ENCODE results near the gene ELFN1.

The ELFN1 gene

GRCh38 chr7:1675036-1675671 lies 5.1 kb downstream of the ELFN1 start:
- Mint-ChIP-seq H3K27ac (no peak overlapping the region), H3K9me3 (no peaks in the 10 kb centered on the region), H3K27me3 (peaks cover 65% of the 10 kb centered on the region), H3K4me1 (peaks cover 6% of the 10 kb centered on the region), H3K4me3 (no peak overlapping the region)
- ATAC-seq (no peak), DNase-seq (peak in 1 of 2 donors; percentile 7)

- Mint-ChIP-seq H3K27ac (no peak overlapping the region), H3K4me3 (no peak overlapping the region), H3K27me3 (peaks cover 62% of the 10 kb centered on the region), H3K4me1 (peaks cover 4% of the 10 kb centered on the region), H3K9me3 (no peaks in the 10 kb centered on the region)
- DNase-seq (peak in 1 of 2 donors; percentile 6), ATAC-seq (peak; percentile 24)
Observed at GRCh38 chr7:1675673-1676549, 5.8 kb downstream of the ELFN1 start.

GRCh38 chr7:1676550-1677078 lies 6.5 kb downstream of the ELFN1 start:
- Mint-ChIP-seq H3K9me3 (no peaks in the 10 kb centered on the region), H3K4me3 (no peak overlapping the region), H3K4me1 (no peaks in the 10 kb centered on the region), H3K27ac (no peak overlapping the region), H3K27me3 (peaks cover 55% of the 10 kb centered on the region)
- ATAC-seq: no peak
- peak in 1 of 2 donors; percentile 4 for DNase-seq

- Mint-ChIP-seq H3K27me3 (peaks cover 47% of the 10 kb centered on the region), H3K27ac (no peak overlapping the region), H3K4me3 (no peak overlapping the region), H3K9me3 (peaks cover 0 to 2% of the 10 kb centered on the region in 2 donors), H3K4me1 (no peaks in the 10 kb centered on the region)
- DNase-seq (peak in 1 of 2 donors; percentile 1), ATAC-seq (no peak)
Observed at GRCh38 chr7:1677206-1678080, 7.4 kb downstream of the ELFN1 start.

- no peak overlapping the region for H3K4me3 Mint-ChIP-seq
- no peaks in the 10 kb centered on the region for H3K4me1 Mint-ChIP-seq
- H3K27me3 Mint-ChIP-seq: peaks cover 40% of the 10 kb centered on the region
- no peak overlapping the region for H3K27ac Mint-ChIP-seq
- ATAC-seq (no peak), DNase-seq (peak in 1 of 2 donors; percentile 7)
- H3K9me3 Mint-ChIP-seq: peaks cover 0 to 9% of the 10 kb centered on the region in 2 donors
Observed at GRCh38 chr7:1678081-1678543, 8.0 kb downstream of the ELFN1 start.

- Mint-ChIP-seq H3K27ac (no peak overlapping the region), H3K27me3 (peaks cover 34% of the 10 kb centered on the region), H3K4me1 (no peaks in the 10 kb centered on the region), H3K4me3 (no peak overlapping the region), H3K9me3 (peaks cover 0 to 10% of the 10 kb centered on the region in 2 donors)
- DNase-seq (peak in 1 of 2 donors; percentile 2), ATAC-seq (no peak)
Observed at GRCh38 chr7:1678571-1679325, 8.7 kb downstream of the ELFN1 start.

- H3K9me3 Mint-ChIP-seq: peaks cover 5 to 16% of the 10 kb centered on the region in 2 donors
- peak in 1 of 2 donors; percentile 7 for DNase-seq
- ATAC-seq: no peak
- no peak overlapping the region for H3K27ac Mint-ChIP-seq
- H3K4me1 Mint-ChIP-seq: no peaks in the 10 kb centered on the region
- peaks cover 27% of the 10 kb centered on the region for H3K27me3 Mint-ChIP-seq
- no peak overlapping the region for H3K4me3 Mint-ChIP-seq
Observed at GRCh38 chr7:1679326-1679965, 9.4 kb downstream of the ELFN1 start.

- Mint-ChIP-seq H3K27ac (no peak overlapping the region), H3K27me3 (peaks cover 20% of the 10 kb centered on the region), H3K4me1 (no peaks in the 10 kb centered on the region), H3K9me3 (peaks cover 10 to 23% of the 10 kb centered on the region in 2 donors), H3K4me3 (no peak overlapping the region)
- ATAC-seq: no peak
- peak in 1 of 2 donors; percentile 2 for DNase-seq
Observed at GRCh38 chr7:1679966-1680730, 10.1 kb downstream of the ELFN1 start.

- Mint-ChIP-seq H3K4me3 (no peak overlapping the region), H3K9me3 (peaks cover 13 to 35% of the 10 kb centered on the region in 2 donors), H3K27me3 (peaks cover 14% of the 10 kb centered on the region), H3K4me1 (no peaks in the 10 kb centered on the region), H3K27ac (no peak overlapping the region)
- DNase-seq (peak in 1 of 2 donors; percentile 6), ATAC-seq (no peak)
Observed at GRCh38 chr7:1681581-1681980, 11.5 kb downstream of the ELFN1 start.

GRCh38 chr7:1685000-1685624 lies 15.0 kb downstream of the ELFN1 start:
- Mint-ChIP-seq H3K27me3 (no peaks in the 10 kb centered on the region), H3K27ac (no peak overlapping the region), H3K4me3 (no peak overlapping the region), H3K4me1 (no peaks in the 10 kb centered on the region), H3K9me3 (peaks cover 18 to 45% of the 10 kb centered on the region in 2 donors)
- no peak for DNase-seq
- no peak for ATAC-seq

- no peak for DNase-seq
- Mint-ChIP-seq H3K27me3 (no peaks in the 10 kb centered on the region), H3K27ac (no peak overlapping the region), H3K9me3 (peaks cover 18 to 38% of the 10 kb centered on the region in 2 donors), H3K4me1 (no peaks in the 10 kb centered on the region), H3K4me3 (no peak overlapping the region)
- ATAC-seq: no peak
Observed at GRCh38 chr7:1688542-1688941, 18.5 kb downstream of the ELFN1 start.

- no peak overlapping the region for H3K4me3 Mint-ChIP-seq
- no peaks in the 10 kb centered on the region for H3K4me1 Mint-ChIP-seq
- no peak overlapping the region for H3K27ac Mint-ChIP-seq
- no peak for ATAC-seq
- DNase-seq: no peak
- H3K27me3 Mint-ChIP-seq: no peaks in the 10 kb centered on the region
- peaks cover 15 to 33% of the 10 kb centered on the region in 2 donors for H3K9me3 Mint-ChIP-seq
Observed at GRCh38 chr7:1689311-1689710, 19.2 kb downstream of the ELFN1 start.

- ATAC-seq: no peak
- no peaks in the 10 kb centered on the region for H3K27me3 Mint-ChIP-seq
- H3K27ac Mint-ChIP-seq: no peak overlapping the region
- no peak overlapping the region for H3K4me3 Mint-ChIP-seq
- peaks cover 5 to 21% of the 10 kb centered on the region in 2 donors for H3K9me3 Mint-ChIP-seq
- DNase-seq: no peak
- H3K4me1 Mint-ChIP-seq: no peaks in the 10 kb centered on the region
Observed at GRCh38 chr7:1690359-1690958, 20.4 kb downstream of the ELFN1 start.
